H9 (cell line): ENCODE results near the gene PLPP7. TPM values are rescaled to one million over a fixed set of nuclear protein-coding genes. Genes with fewer than 3 reads are reported as not detected.

Experiments
- DNase-seq: peaks from one replicate; pipeline ENCODE4 v3.0.0-alpha.2; 2017
- H2AFZ ChIP-seq: one replicate; pipeline ENCODE4 v1.6.1; 2013; ENCODE audit warnings: mild to moderate bottlenecking, low read length, control low read depth, moderate library complexity
- H2AK5ac ChIP-seq: 2 replicates; pipeline ENCODE4 v1.6.1; 2013; ENCODE audit warnings: low read length, control low read depth, mixed read lengths; ENCODE audit not compliant: insufficient read length
- H2BK120ac ChIP-seq: one replicate; pipeline ENCODE4 v1.6.1; 2013; ENCODE audit warnings: low read depth, mild to moderate bottlenecking, low read length, control low read depth, inconsistent platforms; ENCODE audit not compliant: poor library complexity, severe bottlenecking
- H2BK12ac ChIP-seq: 2 replicates; pipeline ENCODE4 v1.6.1; 2013; ENCODE audit warnings: low read length, control low read depth, mixed read lengths, low read depth; ENCODE audit not compliant: insufficient read length
- H2BK15ac ChIP-seq: 2 replicates; pipeline ENCODE4 v1.6.1; 2013; ENCODE audit warnings: low read depth, low read length, control low read depth
- H2BK20ac ChIP-seq: one replicate; pipeline ENCODE4 v1.6.1; 2013; ENCODE audit warnings: low read depth, mild to moderate bottlenecking, low read length, control low read depth, inconsistent platforms; ENCODE audit not compliant: poor library complexity, severe bottlenecking
- H2BK5ac ChIP-seq: 2 replicates; pipeline ENCODE4 v1.6.1; 2013; ENCODE audit warnings: low read length, control low read depth, mixed read lengths; ENCODE audit not compliant: insufficient read length
- H3K14ac ChIP-seq: 2 replicates; pipeline ENCODE4 v1.6.1; 2013; ENCODE audit warnings: low read length, control low read depth; ENCODE audit not compliant: insufficient read depth
- H3K18ac ChIP-seq: 2 replicates; pipeline ENCODE4 v1.6.1; 2013; ENCODE audit warnings: low read depth, mild to moderate bottlenecking, mixed read lengths, low read length, control low read depth; ENCODE audit not compliant: insufficient read length
- H3K23ac ChIP-seq: 2 replicates; pipeline ENCODE4 v1.6.1; 2013; ENCODE audit warnings: low read length, control low read depth, mixed read lengths, low read depth; ENCODE audit not compliant: insufficient read length
- H3K23me2 ChIP-seq: 2 replicates; pipeline ENCODE4 v1.6.1; 2013; ENCODE audit warnings: low read depth, mild to moderate bottlenecking, mixed read lengths, low read length, control low read depth; ENCODE audit not compliant: insufficient read length, poor library complexity, severe bottlenecking
- H3K27ac ChIP-seq: 2 replicates; pipeline ENCODE4 v1.5.1; 2013; ENCODE audit warnings: low read length, control low read depth, mixed read lengths, low read depth; ENCODE audit not compliant: insufficient read length
- H3K27me3 ChIP-seq: 2 replicates; pipeline ENCODE4 v1.6.1; 2013; ENCODE audit warnings: low read length, control low read depth, inconsistent platforms; ENCODE audit not compliant: insufficient read depth
- H3K4ac ChIP-seq: 2 replicates; pipeline ENCODE4 v1.6.1; 2013; ENCODE audit warnings: low read depth, mild to moderate bottlenecking, control low read depth, inconsistent platforms, low read length, moderate library complexity
- H3K4me1 ChIP-seq: 2 replicates; pipeline ENCODE4 v1.6.1; 2013; ENCODE audit warnings: low read length, control low read depth, inconsistent platforms; ENCODE audit not compliant: insufficient read depth
- H3K4me2 ChIP-seq: 2 replicates; pipeline ENCODE4 v1.6.1; 2013; ENCODE audit warnings: low read length, control low read depth, mixed read lengths; ENCODE audit not compliant: insufficient read length, insufficient read depth
- H3K56ac ChIP-seq: 2 replicates; pipeline ENCODE4 v1.6.1; 2013; ENCODE audit warnings: low read depth, mild to moderate bottlenecking, mixed read lengths, low read length, control low read depth; ENCODE audit not compliant: insufficient read length
- H3K79me1 ChIP-seq: 2 replicates; pipeline ENCODE4 v1.6.1; 2013; ENCODE audit warnings: low read depth, mild to moderate bottlenecking, moderate library complexity, low read length, control low read depth, inconsistent platforms; ENCODE audit not compliant: insufficient read depth, poor library complexity, severe bottlenecking
- H3K79me2 ChIP-seq: 2 replicates; pipeline ENCODE4 v1.6.1; 2013; ENCODE audit warnings: low read length, control low read depth, inconsistent platforms; ENCODE audit not compliant: insufficient read depth
- H3K9ac ChIP-seq: 2 replicates; pipeline ENCODE4 v1.6.1; 2013; ENCODE audit warnings: low read length, control low read depth, mixed read lengths; ENCODE audit not compliant: insufficient read length; ENCODE audit errors: extremely low read depth
- H3K9me3 ChIP-seq: one replicate; pipeline ENCODE4 v1.6.1; 2013; ENCODE audit warnings: low read depth, low read length, inconsistent platforms; ENCODE audit not compliant: control insufficient read depth
- H3T11ph ChIP-seq: one replicate; pipeline ENCODE4 v1.6.1; 2013; ENCODE audit warnings: mild to moderate bottlenecking, low read length, control low read depth, inconsistent platforms
- H4K20me1 ChIP-seq: one replicate; pipeline ENCODE4 v1.6.1; 2013; ENCODE audit not compliant: control insufficient read depth, insufficient read length, insufficient read depth
- H4K5ac ChIP-seq: 2 replicates; pipeline ENCODE4 v1.6.1; 2013; ENCODE audit warnings: low read depth, mild to moderate bottlenecking, mixed read lengths, low read length, control low read depth; ENCODE audit not compliant: insufficient read length
- H4K8ac ChIP-seq: replicated peaks from 2 replicates; pipeline ENCODE4 v1.6.1; 2013; ENCODE audit warnings: low read length, control low read depth, mixed read lengths, low read depth; ENCODE audit not compliant: insufficient read length
- H4K91ac ChIP-seq: 2 replicates; pipeline ENCODE4 v1.6.1; 2013; ENCODE audit warnings: low read depth, mild to moderate bottlenecking, moderate library complexity, mixed read lengths, low read length, control low read depth; ENCODE audit not compliant: insufficient read length
- H3K27ac Mint-ChIP-seq, 3 experiments: 2 replicates in 2 of 3; 3 replicates in 1 of 3; pipeline ENCODE4 v1.8.0; 2020 to 2021; ENCODE audit warnings: mixed read lengths in 3 of 3, mild to moderate bottlenecking in 1 of 3, moderate library complexity in 1 of 3
- H3K27me3 Mint-ChIP-seq: 2 replicates; pipeline ENCODE4 v1.8.0; 2021; ENCODE audit warnings: low read depth, mild to moderate bottlenecking, moderate library complexity, mixed read lengths
- H3K36me3 Mint-ChIP-seq, 3 experiments: 2 replicates in 2 of 3; 3 replicates in 1 of 3; pipeline ENCODE4 v1.8.0; 2020 to 2021; ENCODE audit warnings: low read depth in 3 of 3, mixed read lengths in 3 of 3; ENCODE audit not compliant: insufficient read depth in 1 of 3
- H3K4me1 Mint-ChIP-seq, 2 experiments: 2 replicates each; pipeline ENCODE4 v1.8.0; 2020; ENCODE audit warnings: mixed read lengths in 2 of 2
- H3K4me3 Mint-ChIP-seq, 2 experiments: 2 replicates in 1 of 2; 3 replicates in 1 of 2; pipeline ENCODE4 v1.8.0; 2020 to 2021; ENCODE audit warnings: mild to moderate bottlenecking in 2 of 2, mixed read lengths in 2 of 2, moderate library complexity in 1 of 2
- H3K9me3 Mint-ChIP-seq, 2 experiments: 2 replicates in 1 of 2; 3 replicates in 1 of 2; pipeline ENCODE4 v1.8.0; 2020; ENCODE audit warnings: mild to moderate bottlenecking in 2 of 2, mixed read lengths in 2 of 2, moderate library complexity in 1 of 2
- CTCF ChIP-seq: fragments of 200-600 bp; sonication (generic); conservative IDR thresholded peaks from 3 replicates; pipeline ENCODE4 v1.8.0; 2021; ENCODE audit warnings: antibody characterized with exemption, mild to moderate bottlenecking
- WGBS: extraction: QIAGEN DNeasy Blood & Tissue Kit; methylation state at CpG from one replicate; pipeline ENCODE4 v1.1.7; 2013; ENCODE audit warnings: missing lambda C conversion rate, low lambda C conversion rate, mixed read lengths; ENCODE audit not compliant: insufficient read length; ENCODE audit errors: extremely low coverage; 5-methylcytosine and 5-hydroxymethylcytosine counted together
- total RNA-seq: library from RNA; stranded (reverse); gene quantifications from 2 replicates; pipeline ENCODE4 v1.2.1, GENCODE V29; 2021

PLPP7 gene
- total RNA-seq, 1 experiment from 2014 or later = 1.9 TPM

- peaks cover 8 to 18% of the 10 kb centered on the region in 2 experiments for H3K4me1 Mint-ChIP-seq
- no peaks in the 10 kb centered on the region for H3K27me3 ChIP-seq
- no peaks in the 10 kb centered on the region for H3K27me3 Mint-ChIP-seq
- no peak overlapping the region for H2BK5ac ChIP-seq
- no peak overlapping the region for H2BK15ac ChIP-seq
- H3T11ph ChIP-seq = no peak overlapping the region
- peaks cover 0 to 4% (median 3%) of the 10 kb centered on the region in 3 experiments; a peak in 4 of 7 replicates for H3K36me3 Mint-ChIP-seq
- H3K9ac ChIP-seq = no peak overlapping the region
- H3K79me2 ChIP-seq = no peaks in the 10 kb centered on the region
- H3K9me3 Mint-ChIP-seq = no peaks in the 10 kb centered on the region
- no peak overlapping the region for H3K4me3 Mint-ChIP-seq
- H3K4me2 ChIP-seq = no peak overlapping the region
- H3K9me3 ChIP-seq = no peaks in the 10 kb centered on the region
- H3K4me1 ChIP-seq = no peaks in the 10 kb centered on the region; the same call in 1 of the 2 replicates
- H3K23me2 ChIP-seq = peaks cover 5% of the 10 kb centered on the region
- no peak overlapping the region for H3K4ac ChIP-seq
- H2AK5ac ChIP-seq = no peak overlapping the region
- no peak overlapping the region for H3K18ac ChIP-seq
- peak overlapping the region in 1 of 3 experiments; percentile 32; a peak in 1 of 7 replicates for H3K27ac Mint-ChIP-seq
- H3K79me1 ChIP-seq = no peaks in the 10 kb centered on the region
- no peak overlapping the region for H4K91ac ChIP-seq
- DNase-seq = peak; percentile 37
- no peak overlapping the region for H3K14ac ChIP-seq
- no peak overlapping the region for H2AFZ ChIP-seq
- H2BK20ac ChIP-seq = no peak overlapping the region
- H2BK12ac ChIP-seq = no peak overlapping the region
- no peak overlapping the region for H3K56ac ChIP-seq
- WGBS = no CpG with 5 or more reads among the region's 11 CpGs
- TF ChIP-seq CTCF = peak; percentile 18; the same call in 1 of the 3 replicates
- H4K5ac ChIP-seq = no peak overlapping the region
- no peaks in the 10 kb centered on the region for H4K20me1 ChIP-seq
- H3K27ac ChIP-seq = no peak overlapping the region
- no peak overlapping the region for H4K8ac ChIP-seq
- no peak overlapping the region for H2BK120ac ChIP-seq
- H3K23ac ChIP-seq = no peak overlapping the region
These were observed 25.3 kb upstream of the PLPP7 start for GRCh38 chr9:131264231-131264630.
